AG09309 (cell line): ENCODE results near the gene HMGCS2.
"Not testable (repeated sequence)": the region's sequence is repeated elsewhere in the genome, so short reads cannot be mapped to it uniquely, and the experiment has no call there.

Source experiments
- DNase-seq: peaks from one replicate; pipeline ENCODE4 v3.0.0-alpha.2; 2010; ENCODE audit warnings: low read depth
- H3K4me3 ChIP-seq: 2 replicates; pipeline ENCODE4 v1.5.1; 2011; ENCODE audit warnings: mild to moderate bottlenecking, low read depth, low read length, moderate library complexity; ENCODE audit not compliant: control insufficient read depth
- CTCF ChIP-seq: IDR thresholded peaks from 2 replicates; pipeline ENCODE4 v1.5.1; 2011; ENCODE audit warnings: mild to moderate bottlenecking, low read depth, low read length, inconsistent platforms; ENCODE audit not compliant: insufficient read depth, control insufficient read depth; ENCODE audit errors: missing control alignments

HMGCS2 gene

GRCh38 chr1:119712342-119713038 is 56.2 kb downstream of the HMGCS2 start:
- DNase-seq = peak; percentile 83
- no peak for TF ChIP-seq CTCF
- peak overlapping the region; percentile 97 for H3K4me3 ChIP-seq

GRCh38 chr1:119711804-119712341 is 56.8 kb downstream of the HMGCS2 start, which contains the start of gene PHGDH:
Gene PHGDH, plus strand, starts transcription at chr1:119711934. Its CDS starts 89 bp downstream, at chr1:119712023.
- peak within 1 kb of the TSS; percentile 97 for H3K4me3 ChIP-seq
- no peak for TF ChIP-seq CTCF
- peak; percentile 80 for DNase-seq

- DNase-seq = not testable (repeated sequence)
- H3K4me3 ChIP-seq = peak overlapping the region; percentile 97
These were observed 57.3 kb downstream of the HMGCS2 start for GRCh38 chr1:119711356-119711803.

- not testable (repeated sequence) for DNase-seq, H3K4me3 ChIP-seq
These were observed 62.1 kb downstream of the HMGCS2 start for GRCh38 chr1:119706599-119706998.

- H3K4me3 ChIP-seq = no peak overlapping the region
- no peak for TF ChIP-seq CTCF
- DNase-seq = no peak
These were observed 64.8 kb downstream of the HMGCS2 start for GRCh38 chr1:119703666-119704450.

GRCh38 chr1:119702384-119702783 is 66.3 kb downstream of the HMGCS2 start:
- no peak for TF ChIP-seq CTCF
- peak; percentile 23 for DNase-seq
- no peak overlapping the region for H3K4me3 ChIP-seq

GRCh38 chr1:119701659-119702058 is 67.0 kb downstream of the HMGCS2 start:
- DNase-seq = no peak
- TF ChIP-seq CTCF = no peak
- H3K4me3 ChIP-seq = no peak overlapping the region
